ENCODE data around the gene BEND6. TPM values are rescaled to one million over a fixed set of nuclear protein-coding genes. Genes with fewer than 3 reads are reported as not detected.

Gene BEND6
- 1 to 10 TPM in 3 of 5 donors, under 1 TPM in 2; 0.73 to 1.8 (median 1.3) TPM for polyA plus RNA-seq (ENCODE audit: insufficient read depth in 1 of 5, insufficient read length in 5 of 5, low replicate concordance in 1 of 5)
- long read RNA-seq, donor 1, result 0 reads
- long read RNA-seq, donor 2, partial matches to known transcripts, result 0 of 1 reads
- long read RNA-seq, donor 2, other reads (novel, unspliced or antisense), result 0 of 1 reads
- long read RNA-seq, donor 3, result 0 reads
- long read RNA-seq, donor 4, partial matches to known transcripts, result 0 of 1 reads
- long read RNA-seq, donor 4, other reads (novel, unspliced or antisense), result 0 of 1 reads
- long read RNA-seq, donor 5, partial matches to known transcripts, result 0 of 1 reads
- long read RNA-seq, donor 5, other reads (novel, unspliced or antisense), result 0 of 1 reads
- long read RNA-seq, donor 6, partial matches to known transcripts, result 0 of 1 reads
- long read RNA-seq, donor 6, other reads (novel, unspliced or antisense), result 0 of 1 reads
- long read RNA-seq, donor 7, result 0 reads
- long read RNA-seq, donor 8, result 0 reads

DNA sequence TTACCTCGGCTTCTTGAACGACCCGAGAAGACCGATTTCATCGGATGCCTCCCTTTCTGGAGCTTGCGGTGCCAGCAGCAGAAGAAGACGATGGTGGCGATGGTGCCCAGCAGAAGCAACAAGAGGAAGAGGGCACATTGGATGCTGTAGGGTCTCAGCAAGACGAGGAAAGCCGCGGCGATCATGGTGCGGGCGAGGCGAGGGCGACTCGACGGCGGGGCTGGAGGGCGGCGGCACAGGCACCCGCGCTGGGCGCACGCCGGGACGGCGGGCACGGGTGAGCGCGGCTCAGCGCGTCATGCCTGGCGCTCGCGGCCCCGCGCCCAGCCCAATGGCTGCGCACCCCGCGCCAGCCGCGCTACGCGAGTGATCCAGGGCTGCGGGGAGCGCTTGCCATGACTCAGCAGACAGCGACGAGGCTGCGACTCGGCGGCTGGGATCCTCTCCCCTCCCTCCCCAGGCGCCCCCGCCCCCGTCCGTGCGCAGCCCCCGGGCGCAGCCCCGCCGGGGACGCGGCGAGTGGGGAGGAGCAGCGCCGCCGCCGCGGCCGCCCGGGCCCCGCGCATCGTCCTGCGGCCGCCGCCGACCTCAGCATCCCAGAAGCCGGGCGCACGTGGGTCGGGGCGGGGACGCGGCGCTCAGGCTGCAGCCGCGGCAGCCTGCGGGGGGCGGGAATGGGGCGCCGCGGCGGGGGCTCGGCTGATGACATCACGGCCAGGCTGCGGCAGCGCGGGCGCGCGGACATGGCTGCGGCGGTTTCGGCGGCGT, at the start of gene BEND6:
TSS of gene BEND6 (plus strand) at position 705 of the 768 bp plus-strand sequence. CDS start 26,704 bp downstream, outside the sequence.
- DNase-seq, result peak; percentile 34 to 37

GRCh38 chr6:56905378-56905777, 49.5 kb upstream of the BEND6 start:
- DNase-seq, result no peak

- DNase-seq, result no peak
Measured at GRCh38 chr6:56906752-56907151, 48.2 kb upstream of the BEND6 start.

DNA sequence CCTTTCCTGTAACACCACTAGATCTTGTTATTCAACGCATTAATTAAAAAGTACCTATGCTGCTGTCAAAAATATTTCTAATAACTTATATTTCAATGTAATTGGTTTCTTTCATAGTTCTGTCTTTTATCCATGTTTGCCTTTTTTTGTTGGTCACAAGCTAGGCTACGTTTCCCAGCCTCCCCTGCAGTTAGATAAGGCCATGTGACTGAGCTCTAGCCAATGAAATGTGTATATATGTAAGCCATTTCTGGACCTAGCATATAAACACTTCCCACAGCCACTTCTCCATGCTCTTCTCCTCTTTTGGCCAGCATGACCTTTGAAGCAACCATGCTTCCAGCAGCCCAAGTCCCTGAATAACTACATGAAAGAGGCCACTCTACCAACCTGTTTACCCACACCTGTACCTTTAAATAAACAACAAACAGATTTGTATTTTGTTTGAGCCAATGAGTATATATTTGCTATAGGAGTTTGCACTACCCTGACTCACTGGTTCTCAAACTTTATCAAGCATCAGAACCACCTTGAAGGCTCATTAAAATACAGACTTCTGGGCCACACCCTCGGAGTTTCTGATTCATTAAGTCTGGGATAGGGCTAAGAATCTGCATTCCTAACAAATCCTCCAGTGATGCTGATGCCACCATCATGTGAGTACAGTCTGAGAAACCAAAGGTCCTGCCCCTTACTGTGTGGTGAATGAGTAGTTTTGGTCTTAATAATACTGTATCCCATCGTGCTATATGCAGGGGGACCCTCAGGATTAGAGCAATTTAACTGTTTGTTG, 45.6 kb upstream of the BEND6 start:
- DNase-seq, result no peak

- DNase-seq, result no peak
Measured at GRCh38 chr6:56911847-56912246, 43.1 kb upstream of the BEND6 start.

GRCh38 chr6:56913285-56914074, 41.4 kb upstream of the BEND6 start:
- no peak for DNase-seq

DNA sequence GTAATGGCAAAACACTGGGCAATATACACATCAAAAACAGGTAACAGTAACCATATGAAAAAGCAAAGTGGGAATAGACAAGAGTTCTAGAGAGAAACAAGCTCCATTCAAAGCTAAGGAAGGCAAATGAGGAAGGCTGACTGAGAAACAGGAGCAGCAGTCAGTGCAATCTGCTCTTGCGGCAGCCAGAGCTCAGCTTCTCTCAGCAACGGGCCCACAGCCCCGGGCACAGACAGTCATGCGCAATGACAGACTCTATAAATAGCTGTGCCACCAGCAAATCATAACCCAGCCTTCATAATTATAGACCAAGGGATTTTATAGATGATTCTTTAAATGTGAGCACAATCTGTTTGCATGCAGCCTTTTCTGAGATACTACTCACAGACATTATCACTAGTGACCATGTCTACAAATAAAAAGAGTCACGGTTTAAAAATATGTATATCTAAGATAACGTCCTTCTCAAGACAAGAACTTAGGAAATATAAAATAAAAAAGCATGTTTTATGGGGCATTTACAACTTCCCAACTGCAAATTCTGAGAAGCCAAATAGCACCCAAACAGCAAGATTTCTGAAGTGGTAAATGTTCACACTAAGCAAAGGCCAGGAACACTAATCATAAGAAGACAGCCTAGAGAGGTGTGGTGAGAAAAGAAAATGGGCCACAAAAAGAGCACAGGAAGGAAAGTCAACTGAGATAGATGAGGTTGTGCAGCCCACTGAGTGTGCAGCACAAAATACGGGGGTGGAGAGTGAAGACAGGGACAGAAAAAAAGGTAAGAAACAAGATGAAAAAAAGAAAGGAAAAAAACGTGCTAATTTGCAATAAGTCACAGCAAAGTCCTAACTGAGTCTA, 39.9 kb upstream of the BEND6 start:
- DNase-seq, result no peak

- DNase-seq, result no peak
Measured at GRCh38 chr6:56915832-56916231, 39.1 kb upstream of the BEND6 start.

GRCh38 chr6:56916849-56917551, 37.9 kb upstream of the BEND6 start:
- no peak for DNase-seq

DNA sequence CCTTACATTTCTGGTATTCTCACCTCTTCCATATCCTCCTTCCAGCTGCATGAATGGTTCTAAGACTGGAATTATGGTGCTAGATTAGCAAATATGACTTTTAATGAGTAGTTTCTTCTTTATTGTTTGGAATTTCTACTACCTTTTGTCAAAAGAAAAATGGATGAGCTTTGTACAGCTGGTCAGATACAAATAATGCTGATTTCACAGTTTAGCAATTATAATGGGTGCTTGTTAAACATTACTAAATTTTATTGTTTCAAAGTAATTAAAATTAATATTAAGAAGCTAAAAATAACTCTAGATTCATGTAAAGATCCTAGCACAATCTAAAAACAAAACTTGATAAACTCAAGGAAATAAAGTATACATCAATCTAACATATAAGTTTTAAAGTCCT, 32.3 kb upstream of the BEND6 start:
- DNase-seq, result no peak

DNA sequence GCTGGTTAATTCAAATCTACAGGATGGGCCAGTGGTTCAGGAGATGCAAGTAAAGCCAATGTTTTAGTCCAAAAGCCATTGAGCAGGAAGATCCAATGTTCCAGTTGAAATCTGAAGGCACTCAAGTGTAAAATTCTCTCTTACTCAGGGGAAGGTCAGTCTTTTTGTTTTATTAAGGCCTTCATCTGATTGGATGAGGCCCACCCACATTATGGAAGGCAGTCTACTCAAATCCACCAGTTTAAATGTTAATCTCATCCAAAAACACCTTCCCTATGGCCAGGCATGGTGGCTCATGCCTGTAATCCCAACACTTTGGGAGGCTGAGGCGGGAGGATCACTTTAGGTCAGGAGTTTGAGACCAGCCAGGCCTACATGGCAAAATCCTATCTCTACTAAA, 31.3 kb upstream of the BEND6 start:
- no peak for DNase-seq

GRCh38 chr6:56927538-56928453, 27.1 kb upstream of the BEND6 start:
- no peak for DNase-seq

DNA sequence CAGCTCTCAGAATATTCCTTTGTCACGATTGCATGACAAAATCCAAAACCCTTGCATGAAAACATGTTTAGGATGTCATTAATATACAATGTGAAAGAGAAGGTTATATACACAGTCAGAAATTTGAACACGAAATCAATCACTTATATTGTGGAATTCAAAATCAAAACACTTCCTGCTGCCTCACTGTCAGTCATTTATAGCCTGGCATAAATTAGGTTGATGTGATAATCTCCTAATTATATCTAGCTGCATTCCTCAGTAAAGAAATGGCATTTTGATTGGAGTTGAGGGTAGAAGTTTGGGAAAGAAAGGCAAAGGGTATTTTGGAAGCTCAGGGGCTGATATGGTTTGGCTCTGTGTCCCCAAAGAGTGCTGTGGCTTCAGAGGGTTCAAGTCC, 24.1 kb upstream of the BEND6 start:
- no peak for DNase-seq

DNA sequence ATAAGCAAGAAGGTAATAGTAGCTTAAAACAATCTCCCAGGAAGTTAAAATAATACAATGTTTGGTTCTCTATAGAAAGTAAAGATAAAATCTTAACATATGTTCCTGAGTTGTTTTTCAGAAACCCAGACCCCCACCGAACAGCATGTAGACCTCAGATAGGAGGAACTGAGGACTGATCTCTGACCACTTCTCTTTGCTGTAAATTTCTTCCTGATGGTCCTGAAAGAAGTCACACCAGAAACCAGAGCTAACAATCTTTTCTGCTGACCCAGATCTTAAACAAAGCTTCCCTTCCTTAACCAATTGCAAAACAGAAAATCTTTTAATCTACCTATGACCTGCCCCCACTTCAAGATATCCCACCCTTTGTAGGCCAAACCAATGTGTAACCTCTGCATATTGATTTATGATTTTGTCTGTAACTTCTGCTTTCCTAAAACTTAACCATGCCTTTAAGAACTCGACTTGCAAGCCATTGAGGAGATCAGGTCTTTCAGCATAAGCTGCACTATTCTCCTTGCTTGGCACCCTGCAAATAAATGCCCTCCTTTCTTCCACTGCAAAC, 21.9 kb upstream of the BEND6 start:
- no peak for DNase-seq

GRCh38 chr6:56933650-56934049, 21.3 kb upstream of the BEND6 start:
- DNase-seq, result no peak

DNA sequence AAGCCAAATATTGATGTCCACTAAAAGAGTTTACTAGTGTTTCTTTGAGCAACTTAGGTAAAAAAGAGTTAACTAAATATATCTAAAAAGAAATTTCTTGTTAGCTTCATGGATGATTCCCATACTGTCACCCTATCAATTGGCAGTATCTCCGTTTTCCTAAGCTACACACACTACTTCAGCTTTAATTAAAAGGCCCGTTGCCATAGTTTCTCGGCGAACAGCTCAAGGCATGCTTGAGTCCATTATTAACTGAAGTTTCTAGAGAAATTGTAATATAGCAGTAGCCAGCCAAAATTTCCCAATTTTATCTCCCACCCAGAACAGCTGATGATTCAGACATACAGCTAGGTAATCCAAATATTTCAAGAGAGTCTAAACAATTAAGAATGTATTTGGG, 20.0 kb upstream of the BEND6 start:
- no peak for DNase-seq

GRCh38 chr6:56936466-56936865, 18.4 kb upstream of the BEND6 start:
- no peak for DNase-seq

GRCh38 chr6:56938649-56939191, 16.2 kb upstream of the BEND6 start:
- DNase-seq, result no peak

Measured in right lung (tissue), 10 donors.